Body of pancreas (tissue), 4 donors: ENCODE results near the gene AMPD2.

Experiments used
- POLR2A ChIP-seq, 3 donors: fragments of 450-650 bp; IDR thresholded peaks; one replicate each; pipeline ENCODE4 v1.6.1; 2016; ENCODE audit warnings: antibody characterized with exemption in 3 of 3, mild to moderate bottlenecking in 2 of 3
- TF ChIP-seq, protein P1 (sequence below), 7 experiments: fragments of 450-650 bp in 4 of 7; fragments of 200-600 bp in 3 of 7; sonication (generic) in 3 of 7; IDR thresholded peaks; one replicate each; pipeline ENCODE4 v1.5.1; 2016 to 2019; ENCODE audit warnings: antibody characterized with exemption in 7 of 7

- TF ChIP-seq, protein P1, sequence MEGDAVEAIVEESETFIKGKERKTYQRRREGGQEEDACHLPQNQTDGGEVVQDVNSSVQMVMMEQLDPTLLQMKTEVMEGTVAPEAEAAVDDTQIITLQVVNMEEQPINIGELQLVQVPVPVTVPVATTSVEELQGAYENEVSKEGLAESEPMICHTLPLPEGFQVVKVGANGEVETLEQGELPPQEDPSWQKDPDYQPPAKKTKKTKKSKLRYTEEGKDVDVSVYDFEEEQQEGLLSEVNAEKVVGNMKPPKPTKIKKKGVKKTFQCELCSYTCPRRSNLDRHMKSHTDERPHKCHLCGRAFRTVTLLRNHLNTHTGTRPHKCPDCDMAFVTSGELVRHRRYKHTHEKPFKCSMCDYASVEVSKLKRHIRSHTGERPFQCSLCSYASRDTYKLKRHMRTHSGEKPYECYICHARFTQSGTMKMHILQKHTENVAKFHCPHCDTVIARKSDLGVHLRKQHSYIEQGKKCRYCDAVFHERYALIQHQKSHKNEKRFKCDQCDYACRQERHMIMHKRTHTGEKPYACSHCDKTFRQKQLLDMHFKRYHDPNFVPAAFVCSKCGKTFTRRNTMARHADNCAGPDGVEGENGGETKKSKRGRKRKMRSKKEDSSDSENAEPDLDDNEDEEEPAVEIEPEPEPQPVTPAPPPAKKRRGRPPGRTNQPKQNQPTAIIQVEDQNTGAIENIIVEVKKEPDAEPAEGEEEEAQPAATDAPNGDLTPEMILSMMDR (IDR thresholded peaks at IDR 0.05), result no peak
- no peak for TF ChIP-seq POLR2A (IDR thresholded peaks at IDR 0.05)
These were observed 24.1 kb upstream of the AMPD2 start for GRCh38 chr1:109595531-109595930.
